ENCODE results near the gene IL34.

IL34 gene

DNA sequence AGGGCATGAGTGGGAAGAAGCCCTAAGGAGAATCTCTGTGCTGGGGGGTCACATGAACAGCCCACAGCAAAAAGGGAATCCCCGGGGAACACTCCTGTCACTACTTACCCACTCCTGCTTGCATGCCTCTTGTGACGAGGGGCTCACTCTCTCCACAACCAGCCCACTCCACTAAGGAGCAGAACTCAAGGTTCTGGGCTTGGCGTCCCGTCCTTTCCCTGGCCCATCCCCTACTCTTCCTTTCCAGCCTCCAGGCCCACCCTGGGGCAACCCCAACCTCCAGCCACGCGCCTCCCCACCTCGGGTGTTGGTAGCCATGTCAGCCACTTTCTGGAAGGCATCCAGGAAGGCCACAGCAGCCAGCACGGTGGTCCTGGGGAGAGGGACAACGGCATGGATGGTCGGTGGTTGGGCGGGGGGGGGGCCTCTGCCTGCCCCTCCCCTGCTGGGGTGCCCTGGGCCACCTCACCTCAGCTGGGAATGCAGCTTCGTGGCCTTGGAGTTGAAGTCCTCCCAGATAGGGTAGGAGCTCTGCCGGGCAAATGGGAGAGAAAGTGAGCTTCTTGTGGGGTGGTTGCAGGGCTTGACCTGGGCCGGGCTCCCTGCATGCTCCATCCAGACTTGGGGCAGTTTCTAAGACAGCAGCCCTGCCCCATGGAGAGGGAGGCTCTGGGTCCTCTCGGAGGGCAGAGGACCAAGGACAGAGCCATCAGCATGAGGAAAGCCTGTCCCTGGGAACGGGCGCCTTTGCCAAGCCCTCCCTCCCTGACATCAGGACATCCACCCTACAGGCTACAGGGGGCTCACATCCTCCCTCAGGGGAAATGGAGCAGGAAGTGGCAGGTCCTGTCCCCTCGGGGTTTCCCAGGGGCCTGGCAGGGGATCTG is 34.4 kb downstream of the IL34 start:
- H3K9ac ChIP-seq (ENCODE audit: low read length) = no peak overlapping the region
- H4K20me1 ChIP-seq (ENCODE audit: insufficient read depth, low read length) = no peaks in the 10 kb centered on the region
- no peak overlapping the region; the same call in 1 of the 2 replicates for H3K4me2 ChIP-seq (ENCODE audit: low read depth, low read length)
- H3K9me2 ChIP-seq (replicated peaks; ENCODE audit: insufficient read depth, low read length) = no peaks in the 10 kb centered on the region
- H3K36me3 ChIP-seq (replicated peaks; ENCODE audit: insufficient read depth, low read length) = no peaks in the 10 kb centered on the region
- H3K4me1 ChIP-seq (ENCODE audit: low read length) = no peaks in the 10 kb centered on the region
- DNase-seq = no peak
- H3F3A ChIP-seq (ENCODE audit: insufficient read depth, low read length) = no peaks in the 10 kb centered on the region
- TF ChIP-seq EZH2phosphoT487 (IDR thresholded peaks at IDR 0.05; ENCODE audit: low read length) = no peak
- no peak for TF ChIP-seq EZH2 (optimal IDR thresholded peaks at IDR 0.05; ENCODE audit: low read depth, low read length)
- TF ChIP-seq, protein P1, sequence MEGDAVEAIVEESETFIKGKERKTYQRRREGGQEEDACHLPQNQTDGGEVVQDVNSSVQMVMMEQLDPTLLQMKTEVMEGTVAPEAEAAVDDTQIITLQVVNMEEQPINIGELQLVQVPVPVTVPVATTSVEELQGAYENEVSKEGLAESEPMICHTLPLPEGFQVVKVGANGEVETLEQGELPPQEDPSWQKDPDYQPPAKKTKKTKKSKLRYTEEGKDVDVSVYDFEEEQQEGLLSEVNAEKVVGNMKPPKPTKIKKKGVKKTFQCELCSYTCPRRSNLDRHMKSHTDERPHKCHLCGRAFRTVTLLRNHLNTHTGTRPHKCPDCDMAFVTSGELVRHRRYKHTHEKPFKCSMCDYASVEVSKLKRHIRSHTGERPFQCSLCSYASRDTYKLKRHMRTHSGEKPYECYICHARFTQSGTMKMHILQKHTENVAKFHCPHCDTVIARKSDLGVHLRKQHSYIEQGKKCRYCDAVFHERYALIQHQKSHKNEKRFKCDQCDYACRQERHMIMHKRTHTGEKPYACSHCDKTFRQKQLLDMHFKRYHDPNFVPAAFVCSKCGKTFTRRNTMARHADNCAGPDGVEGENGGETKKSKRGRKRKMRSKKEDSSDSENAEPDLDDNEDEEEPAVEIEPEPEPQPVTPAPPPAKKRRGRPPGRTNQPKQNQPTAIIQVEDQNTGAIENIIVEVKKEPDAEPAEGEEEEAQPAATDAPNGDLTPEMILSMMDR (IDR thresholded peaks at IDR 0.05; ENCODE audit: low read length) = no peak
- no peak overlapping the region for H2AFZ ChIP-seq (ENCODE audit: low read length)
- no peak overlapping the region for H3K27ac ChIP-seq (ENCODE audit: low read length)
- H3K4me3 ChIP-seq (ENCODE audit: low read length) = no peak overlapping the region
- no peaks in the 10 kb centered on the region for H3K79me2 ChIP-seq (ENCODE audit: low read length)
- H3K27me3 ChIP-seq (replicated peaks; ENCODE audit: insufficient read depth, low read length) = no peaks in the 10 kb centered on the region; the same call in 1 of the 2 replicates
- H3K9me3 ChIP-seq (replicated peaks; ENCODE audit: insufficient read depth, low read length) = no peaks in the 10 kb centered on the region

DNA sequence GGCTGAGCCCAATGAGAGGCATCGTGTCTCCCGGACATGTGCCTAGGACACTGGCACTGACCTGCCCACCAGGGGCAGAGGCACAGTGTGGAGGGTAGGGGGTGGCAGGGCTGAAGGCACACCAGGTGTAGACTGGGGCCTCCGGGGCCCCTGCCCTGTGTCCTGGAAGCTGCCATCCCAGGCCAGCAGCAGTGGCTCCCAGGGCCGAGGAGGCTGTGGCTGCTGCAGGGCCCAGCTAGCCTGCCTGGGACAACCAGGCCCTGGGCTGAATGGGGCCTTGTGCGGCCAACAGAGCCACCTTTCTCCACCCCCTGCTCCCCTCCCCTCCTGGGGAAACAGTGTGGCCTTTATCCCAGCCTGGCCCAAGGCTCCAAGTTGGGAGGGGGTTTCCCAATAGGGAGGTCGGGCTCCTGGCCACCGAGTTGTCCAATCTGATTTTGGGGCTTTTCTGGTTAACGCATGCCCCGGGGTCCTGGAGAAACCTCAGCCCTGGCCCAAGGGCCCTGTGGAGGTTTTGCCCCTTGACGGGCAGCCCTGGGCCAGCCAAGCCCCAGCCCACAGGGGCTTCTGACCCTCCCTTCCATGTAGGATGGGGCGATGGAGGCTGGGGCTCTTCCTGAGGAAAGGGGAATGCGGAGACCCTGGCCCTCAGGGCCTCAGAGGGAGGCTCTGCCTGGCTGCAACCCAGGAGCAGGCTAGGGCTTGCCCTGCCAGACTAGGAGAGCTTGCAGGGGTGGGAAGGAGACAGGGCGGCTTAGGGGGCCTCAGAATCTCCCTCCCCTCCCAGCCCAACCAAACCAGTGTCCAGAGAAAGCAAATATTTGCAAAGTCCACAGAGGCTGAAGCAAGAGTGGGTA is 35.3 kb downstream of the IL34 start:
- TF ChIP-seq EZH2phosphoT487 (IDR thresholded peaks at IDR 0.05; ENCODE audit: low read length) = no peak
- no peak for TF ChIP-seq EZH2 (optimal IDR thresholded peaks at IDR 0.05; ENCODE audit: low read depth, low read length)
- TF ChIP-seq, protein P1 (IDR thresholded peaks at IDR 0.05; ENCODE audit: low read length) = no peak
- no peak for DNase-seq
- H3K4me3 ChIP-seq (ENCODE audit: low read length) = no peak overlapping the region
- H3F3A ChIP-seq (ENCODE audit: insufficient read depth, low read length) = no peaks in the 10 kb centered on the region
- no peaks in the 10 kb centered on the region; the same call in 1 of the 2 replicates for H3K27me3 ChIP-seq (replicated peaks; ENCODE audit: insufficient read depth, low read length)
- H3K79me2 ChIP-seq (ENCODE audit: low read length) = no peaks in the 10 kb centered on the region
- H3K4me2 ChIP-seq (ENCODE audit: low read depth, low read length) = no peak overlapping the region
- no peaks in the 10 kb centered on the region for H3K9me3 ChIP-seq (replicated peaks; ENCODE audit: insufficient read depth, low read length)
- no peak overlapping the region for H2AFZ ChIP-seq (ENCODE audit: low read length)
- no peaks in the 10 kb centered on the region for H3K9me2 ChIP-seq (replicated peaks; ENCODE audit: insufficient read depth, low read length)
- H3K36me3 ChIP-seq (replicated peaks; ENCODE audit: insufficient read depth, low read length) = no peaks in the 10 kb centered on the region
- no peak overlapping the region for H3K9ac ChIP-seq (ENCODE audit: low read length)
- no peaks in the 10 kb centered on the region for H4K20me1 ChIP-seq (ENCODE audit: insufficient read depth, low read length)
- H3K27ac ChIP-seq (ENCODE audit: low read length) = no peak overlapping the region
- no peaks in the 10 kb centered on the region for H3K4me1 ChIP-seq (ENCODE audit: low read length)

DNA sequence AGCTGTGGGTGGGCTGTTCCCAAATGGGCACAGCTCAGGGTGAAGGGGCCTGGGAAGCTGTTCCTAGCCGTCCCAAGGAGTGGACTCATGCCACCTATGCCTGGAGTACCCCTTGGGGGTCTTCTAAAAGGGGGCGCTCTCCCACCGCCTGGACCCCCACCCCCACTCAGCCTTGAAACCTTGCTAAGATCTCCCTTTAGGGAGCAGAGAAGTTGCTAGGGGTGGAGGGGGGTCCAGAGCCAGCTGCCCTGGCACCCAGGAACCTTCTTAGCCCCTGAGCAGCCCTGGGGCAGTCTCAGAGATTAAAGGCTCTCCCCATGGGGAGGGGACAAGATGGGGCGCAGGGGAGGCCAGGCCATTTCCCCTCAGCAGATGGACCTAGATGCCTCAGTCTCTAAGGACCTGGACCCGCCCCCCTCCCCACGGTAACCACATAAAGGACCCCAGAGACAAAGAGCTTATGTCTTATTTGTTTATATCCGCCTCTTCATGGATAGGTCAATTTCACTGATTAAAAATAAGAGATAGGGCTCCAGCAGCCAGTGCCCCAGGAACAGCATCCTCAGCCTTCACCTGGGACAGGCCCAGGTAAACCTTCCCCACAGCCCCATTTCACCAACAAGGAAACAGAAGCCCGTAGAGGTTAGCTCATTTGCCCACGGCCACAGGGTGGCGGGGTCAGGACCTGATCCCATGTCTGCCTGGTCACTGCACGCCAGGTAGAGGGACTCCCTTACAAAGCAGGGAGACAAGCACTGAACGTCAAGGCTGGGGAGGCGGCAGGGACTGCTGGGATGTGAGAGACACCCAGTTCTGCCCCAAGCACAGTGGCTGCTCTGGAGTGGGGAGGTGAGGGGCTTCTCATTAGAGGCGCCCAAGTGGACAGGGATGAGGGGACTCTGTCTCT is 36.1 kb downstream of the IL34 start:
- no peaks in the 10 kb centered on the region; the same call in 1 of the 2 replicates for H3K27me3 ChIP-seq (replicated peaks; ENCODE audit: insufficient read depth, low read length)
- no peaks in the 10 kb centered on the region for H3K79me2 ChIP-seq (ENCODE audit: low read length)
- H3K9me3 ChIP-seq (replicated peaks; ENCODE audit: insufficient read depth, low read length) = no peaks in the 10 kb centered on the region
- TF ChIP-seq, protein P1 (IDR thresholded peaks at IDR 0.05; ENCODE audit: low read length) = no peak
- TF ChIP-seq EZH2 (optimal IDR thresholded peaks at IDR 0.05; ENCODE audit: low read depth, low read length) (no peak), EZH2phosphoT487 (IDR thresholded peaks at IDR 0.05; ENCODE audit: low read length) (no peak)
- H3K9ac ChIP-seq (ENCODE audit: low read length) = no peak overlapping the region
- no peak overlapping the region for H3K4me3 ChIP-seq (ENCODE audit: low read length)
- no peaks in the 10 kb centered on the region for H3K9me2 ChIP-seq (replicated peaks; ENCODE audit: insufficient read depth, low read length)
- H3F3A ChIP-seq (ENCODE audit: insufficient read depth, low read length) = peaks cover 3% of the 10 kb centered on the region; the same call in 1 of the 2 replicates
- no peak overlapping the region for H3K4me2 ChIP-seq (ENCODE audit: low read depth, low read length)
- no peak overlapping the region for H3K27ac ChIP-seq (ENCODE audit: low read length)
- H2AFZ ChIP-seq (ENCODE audit: low read length) = no peak overlapping the region
- H3K36me3 ChIP-seq (replicated peaks; ENCODE audit: insufficient read depth, low read length) = no peaks in the 10 kb centered on the region
- no peak for DNase-seq
- H3K4me1 ChIP-seq (ENCODE audit: low read length) = no peaks in the 10 kb centered on the region
- H4K20me1 ChIP-seq (ENCODE audit: insufficient read depth, low read length) = no peaks in the 10 kb centered on the region
